ENCODE results near the gene MMP24OS. TPM values are rescaled to one million over a fixed set of nuclear protein-coding genes. Genes with fewer than 3 reads are reported as not detected.
A peak's percentile ranks its signal among the peaks of the same experiment; 100 is the strongest.

MMP24OS gene
- total and polyA plus RNA-seq, 8 donors = 31.9 to 109 (median 42.1) TPM

- ATAC-seq = no peak
- no peak for TF ChIP-seq CTCF (IDR thresholded peaks at IDR 0.05)
- no peak for DNase-seq
- Histone ChIP-seq H3K4me3 (no peak overlapping the region), H3K36me3 (peaks cover 0 to 12% of the 10 kb centered on the region in 2 donors), H3K4me1 (peaks cover 0 to 4% of the 10 kb centered on the region in 2 donors), H3K27me3 (no peaks in the 10 kb centered on the region), H3K27ac (no peak overlapping the region), H3K9me3 (no peaks in the 10 kb centered on the region)
- intact Hi-C loops (cut with DNase I) = no loop called here
These were observed 37.1 kb downstream of the MMP24OS start for GRCh38 chr20:35240811-35241293.

- no peak for DNase-seq
- Histone ChIP-seq H3K27ac (no peak overlapping the region), H3K9me3 (no peaks in the 10 kb centered on the region), H3K27me3 (no peaks in the 10 kb centered on the region), H3K4me3 (no peak overlapping the region), H3K4me1 (peaks cover 0 to 4% of the 10 kb centered on the region in 2 donors), H3K36me3 (peaks cover 0 to 18% of the 10 kb centered on the region in 2 donors)
- TF ChIP-seq CTCF (IDR thresholded peaks at IDR 0.05) = no peak
- intact Hi-C loops (cut with DNase I) = no loop called here
- no peak for ATAC-seq
These were observed 37.7 kb downstream of the MMP24OS start for GRCh38 chr20:35240083-35240810.

GRCh38 chr20:35238735-35239134, 39.2 kb downstream of the MMP24OS start:
- Histone ChIP-seq H3K4me3 (no peak overlapping the region), H3K4me1 (peaks cover 0 to 4% of the 10 kb centered on the region in 2 donors), H3K27me3 (no peaks in the 10 kb centered on the region), H3K27ac (peak overlapping the region in 1 of 2 donors; percentile 37), H3K9me3 (no peaks in the 10 kb centered on the region), H3K36me3 (peaks cover 0 to 18% of the 10 kb centered on the region in 2 donors)
- no peak for TF ChIP-seq CTCF (IDR thresholded peaks at IDR 0.05)
- ATAC-seq = no peak
- intact Hi-C loops (cut with DNase I) = no loop called here
- no peak for DNase-seq

- Histone ChIP-seq H3K4me3 (no peak overlapping the region), H3K9me3 (no peaks in the 10 kb centered on the region), H3K4me1 (peaks cover 0 to 4% of the 10 kb centered on the region in 2 donors), H3K27me3 (no peaks in the 10 kb centered on the region), H3K27ac (peak overlapping the region in 1 of 2 donors; percentile 37), H3K36me3 (peaks cover 0 to 18% of the 10 kb centered on the region in 2 donors)
- intact Hi-C loops (cut with DNase I) = no loop called here
- no peak for ATAC-seq
- DNase-seq = no peak
- TF ChIP-seq CTCF (IDR thresholded peaks at IDR 0.05) = no peak
These were observed 39.8 kb downstream of the MMP24OS start for GRCh38 chr20:35238170-35238569.

- H3K4me3 ChIP-seq = no peak overlapping the region
- no peaks in the 10 kb centered on the region for H3K27me3 ChIP-seq
- no peak for ATAC-seq
- H3K36me3 ChIP-seq = peaks cover 0 to 18% of the 10 kb centered on the region in 2 donors
- no peaks in the 10 kb centered on the region for H3K9me3 ChIP-seq
- intact Hi-C loops (cut with DNase I) = no loop called here
- H3K27ac ChIP-seq = no peak overlapping the region
- DNase-seq = no peak
- peaks cover 0 to 4% of the 10 kb centered on the region in 2 donors for H3K4me1 ChIP-seq
- TF ChIP-seq CTCF (IDR thresholded peaks at IDR 0.05) = no peak
These were observed 40.4 kb downstream of the MMP24OS start for GRCh38 chr20:35237486-35237885.
